ENCODE measurements around the gene ZKSCAN2. TPM values are rescaled to one million over a fixed set of nuclear protein-coding genes. Genes with fewer than 3 reads are reported as not detected.

Gene ZKSCAN2
- total RNA-seq, result 1.9 and 4.5 TPM in 2 replicates

GRCh38 chr16:25257470-25257955 is at the start of gene ZKSCAN2:
TSS of gene ZKSCAN2 (minus strand) at chr16:25257845. CDS start at chr16:25257127, 718 bp downstream.

Other genes starting within 250 kb of the ZKSCAN2 start
- 42.6 and 94.1 TPM in 2 replicates for gene ARHGAP17, start 242.5 kb downstream of the ZKSCAN2 start, total RNA-seq
- gene LCMT1, start 146.1 kb downstream of the ZKSCAN2 start, total RNA-seq, result 20.8 and 22.8 TPM in 2 replicates
- under 0.01 TPM in 1 of 2 replicates, not detected in the other for gene AQP8, start 40.9 kb downstream of the ZKSCAN2 start, total RNA-seq

Measured in bladder microvascular endothelial cell (primary cell).